Mesodermal cell (in vitro differentiated cells): Measurements from ENCODE around the gene HYOU1.
A peak's percentile ranks its signal among the peaks of the same experiment; 100 is the strongest.

Experiments used
- H3K27ac ChIP-seq: 2 replicates; pipeline ENCODE4 v1.7.0; 2013; ENCODE audit warnings: mild to moderate bottlenecking, low read depth, low read length, moderate library complexity; ENCODE audit not compliant: severe bottlenecking
- H3K36me3 ChIP-seq: 2 replicates; pipeline ENCODE4 v1.7.1; 2013; ENCODE audit warnings: mild to moderate bottlenecking, low read length, moderate library complexity; ENCODE audit not compliant: control insufficient read depth, insufficient read depth
- H3K4me1 ChIP-seq: one replicate; pipeline ENCODE4 v1.7.1; 2013; ENCODE audit warnings: mild to moderate bottlenecking, low read length; ENCODE audit not compliant: insufficient read depth, control insufficient read depth, poor library complexity, severe bottlenecking
- H3K4me3 ChIP-seq: 2 replicates; pipeline ENCODE4 v1.7.0; 2013; ENCODE audit warnings: low read length, control low read depth, mild to moderate bottlenecking; ENCODE audit not compliant: insufficient read depth, poor library complexity, severe bottlenecking; ENCODE audit errors: extremely low read depth
- H3K9me3 ChIP-seq: 2 replicates; pipeline ENCODE4 v1.7.1; 2013; ENCODE audit warnings: mild to moderate bottlenecking, low read length, moderate library complexity; ENCODE audit not compliant: control insufficient read depth
- WGBS, 2 experiments: methylation state at CpG; one replicate each; pipeline ENCODE4 v1.1.5; 2013; ENCODE audit warnings: missing lambda C conversion rate in 2 of 2; ENCODE audit not compliant: insufficient coverage in 2 of 2; 5-methylcytosine and 5-hydroxymethylcytosine counted together

HYOU1 gene

DNA sequence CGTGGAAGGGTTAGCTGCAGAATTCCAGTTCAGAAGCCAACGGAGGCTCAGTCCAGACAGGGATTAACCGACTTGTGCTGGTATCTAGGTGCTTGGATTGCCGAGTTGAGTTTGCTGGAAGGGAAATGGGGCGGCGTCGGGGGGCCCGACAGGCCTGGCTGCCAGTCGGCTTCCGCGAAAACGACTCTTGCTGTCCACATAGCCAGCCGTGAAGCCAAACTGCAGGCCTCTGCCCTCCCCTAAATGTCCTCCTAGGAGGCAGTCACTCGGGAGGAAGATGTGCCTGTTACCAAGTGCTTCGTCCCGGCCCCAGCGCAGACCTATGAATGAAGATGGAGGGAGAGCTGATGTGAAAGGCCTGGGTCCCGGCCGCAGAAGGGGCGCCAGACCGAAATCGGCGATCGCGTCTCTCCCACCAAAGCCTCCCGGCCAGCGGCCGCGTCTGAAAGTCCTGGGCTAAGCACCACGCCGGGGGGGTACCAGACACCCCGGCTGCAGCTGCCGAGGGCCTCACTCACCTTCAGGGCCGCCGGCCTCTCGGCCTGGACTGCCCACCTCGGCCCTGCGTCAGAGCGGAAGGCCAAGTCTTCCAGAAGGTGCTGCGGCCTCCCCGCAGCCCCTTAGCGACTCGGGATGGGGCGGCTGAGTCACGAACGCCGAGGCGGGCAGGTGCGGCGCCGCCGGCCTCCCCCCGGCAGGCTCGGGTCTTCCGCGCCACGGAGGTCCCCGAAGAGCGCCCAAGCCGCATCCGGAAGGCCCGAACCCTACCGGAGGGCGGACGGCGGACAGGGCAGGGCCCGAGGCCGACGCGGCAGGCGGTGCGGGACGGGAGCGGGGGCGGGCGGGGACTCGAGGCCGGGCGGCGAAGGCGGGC lies 37.2 kb upstream of the HYOU1 start:
- Histone ChIP-seq H3K36me3 (peaks cover 59% of the 10 kb centered on the region), H3K27ac (peak overlapping the region; percentile 51), H3K4me3 (peak overlapping the region; percentile 88), H3K9me3 (no peaks in the 10 kb centered on the region), H3K4me1 (peaks cover 14% of the 10 kb centered on the region)
- 0% methylated on average over 51 to 59 of the region's 81 CpGs for WGBS, 2 experiments

DNA sequence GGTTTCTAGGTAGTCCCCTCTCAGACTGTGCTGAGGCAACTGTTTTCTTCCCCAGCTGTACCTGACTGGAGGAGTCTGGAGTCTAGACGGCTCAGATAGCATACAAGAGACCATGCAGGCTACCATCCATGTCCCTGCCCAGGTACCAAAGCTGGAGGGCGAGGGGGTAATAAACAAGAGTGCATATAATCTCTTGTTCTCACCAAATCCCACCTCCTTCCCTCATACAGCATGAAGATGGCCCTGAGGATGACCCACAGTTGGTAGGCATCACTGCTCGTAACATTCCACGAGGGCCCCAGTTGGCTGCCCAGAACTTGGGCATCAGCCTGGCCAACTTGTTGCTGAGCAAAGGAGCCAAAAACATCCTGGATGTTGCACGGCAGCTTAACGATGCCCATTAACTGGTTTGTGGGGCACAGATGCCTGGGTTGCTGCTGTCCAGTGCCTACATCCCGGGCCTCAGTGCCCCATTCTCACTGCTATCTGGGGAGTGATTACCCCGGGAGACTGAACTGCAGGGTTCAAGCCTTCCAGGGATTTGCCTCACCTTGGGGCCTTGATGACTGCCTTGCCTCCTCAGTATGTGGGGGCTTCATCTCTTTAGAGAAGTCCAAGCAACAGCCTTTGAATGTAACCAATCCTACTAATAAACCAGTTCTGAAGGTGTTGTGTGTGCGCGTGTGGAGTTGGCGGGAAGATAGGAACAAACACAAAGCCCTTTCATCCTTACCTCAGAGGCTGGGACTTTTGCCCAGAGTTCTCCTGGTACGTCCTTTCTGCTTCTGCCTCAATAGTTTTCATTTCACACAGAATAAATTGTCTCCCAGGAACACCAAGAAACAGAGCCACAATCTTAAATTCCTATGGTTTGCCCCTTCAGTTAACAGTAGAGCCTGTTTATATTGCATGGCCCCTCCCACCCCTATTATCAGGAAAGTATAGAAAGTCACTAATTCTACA lies 36.2 kb upstream of the HYOU1 start:
- 45 to 73% methylated on average over 5 to 6 of the region's 12 CpGs for WGBS, 2 experiments
- H3K36me3 ChIP-seq = peaks cover 56% of the 10 kb centered on the region
- peaks cover 14% of the 10 kb centered on the region for H3K4me1 ChIP-seq
- H3K9me3 ChIP-seq = no peaks in the 10 kb centered on the region
- H3K27ac ChIP-seq = no peak overlapping the region
- H3K4me3 ChIP-seq = peak overlapping the region; percentile 88

- H3K4me3 ChIP-seq = peak overlapping the region; percentile 88
- H3K27ac ChIP-seq = peak overlapping the region; percentile 16
- 88 to 92% methylated on average over 11 to 12 of the region's 13 CpGs for WGBS, 2 experiments
- H3K9me3 ChIP-seq = no peaks in the 10 kb centered on the region
- H3K36me3 ChIP-seq = peaks cover 47% of the 10 kb centered on the region
- peaks cover 14% of the 10 kb centered on the region for H3K4me1 ChIP-seq
These were observed 35.2 kb upstream of the HYOU1 start for GRCh38 chr11:119091966-119092879.

GRCh38 chr11:119091178-119091577 lies 34.2 kb upstream of the HYOU1 start:
- Histone ChIP-seq H3K4me3 (no peak overlapping the region), H3K36me3 (peaks cover 36% of the 10 kb centered on the region), H3K9me3 (no peaks in the 10 kb centered on the region), H3K4me1 (peaks cover 14% of the 10 kb centered on the region), H3K27ac (no peak overlapping the region)
- WGBS, 2 experiments = 93% methylated on average over 7 to 9 of the region's 9 CpGs

- Histone ChIP-seq H3K9me3 (no peaks in the 10 kb centered on the region), H3K36me3 (peaks cover 33% of the 10 kb centered on the region), H3K4me3 (no peak overlapping the region), H3K27ac (no peak overlapping the region), H3K4me1 (peaks cover 23% of the 10 kb centered on the region)
- 88 to 100% methylated on average over 1 of the region's 1 CpG for WGBS, 2 experiments
These were observed 32.3 kb upstream of the HYOU1 start for GRCh38 chr11:119089319-119089718.

DNA sequence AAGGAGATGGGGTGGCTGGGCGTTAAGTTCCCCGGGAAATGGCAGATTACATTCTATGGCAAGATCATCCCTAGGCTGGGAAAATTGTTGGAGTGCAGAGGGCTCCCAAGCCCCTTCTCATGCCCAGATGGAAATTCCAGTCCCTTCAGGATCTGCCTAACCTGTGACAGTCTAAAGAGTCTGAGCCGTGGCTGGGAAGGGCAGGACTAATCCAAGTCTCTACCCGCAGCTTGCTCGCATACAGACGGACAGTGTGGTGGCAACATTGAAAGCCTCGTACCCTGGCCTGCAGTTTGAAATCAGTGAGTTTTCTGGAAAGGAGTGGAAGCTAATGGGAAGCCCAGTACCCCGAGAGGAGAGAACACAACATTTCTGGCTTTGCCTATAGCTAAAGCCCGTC lies 31.4 kb upstream of the HYOU1 start:
- 95 to 96% methylated on average over 8 to 9 of the region's 9 CpGs for WGBS, 2 experiments
- Histone ChIP-seq H3K9me3 (no peaks in the 10 kb centered on the region), H3K4me1 (peaks cover 22% of the 10 kb centered on the region), H3K27ac (no peak overlapping the region), H3K36me3 (peaks cover 24% of the 10 kb centered on the region), H3K4me3 (no peak overlapping the region)

DNA sequence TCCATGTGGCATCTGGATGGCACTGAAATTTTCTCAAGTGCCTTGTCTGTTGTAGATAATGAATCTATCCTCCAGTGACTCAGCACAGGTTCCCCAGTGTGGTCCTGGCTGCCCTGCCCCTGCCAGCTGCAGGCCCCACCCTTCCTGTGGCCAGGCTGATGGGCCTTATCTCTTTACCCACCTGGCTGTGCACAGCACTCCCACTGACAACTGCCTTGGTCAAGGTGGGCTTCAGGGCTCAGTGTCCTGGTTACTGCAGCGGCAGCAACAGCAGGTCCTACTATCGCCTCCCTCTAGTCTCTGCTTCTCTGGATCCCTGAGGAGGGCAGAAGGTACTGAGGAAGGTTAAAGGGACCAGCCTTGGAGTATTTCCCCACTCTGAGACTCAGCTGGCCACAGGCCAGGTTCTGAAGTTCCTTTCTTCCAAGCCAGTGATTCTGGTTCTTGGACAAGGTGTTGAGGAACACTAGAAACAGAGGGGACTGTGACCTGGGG lies 30.8 kb upstream of the HYOU1 start:
- Histone ChIP-seq H3K4me3 (no peak overlapping the region), H3K27ac (no peak overlapping the region), H3K9me3 (no peaks in the 10 kb centered on the region), H3K4me1 (peaks cover 16% of the 10 kb centered on the region), H3K36me3 (peaks cover 18% of the 10 kb centered on the region)
- WGBS, 2 experiments = 100% methylated on average over 1 of the region's 2 CpGs

GRCh38 chr11:119087123-119087522 lies 30.1 kb upstream of the HYOU1 start:
- WGBS, 2 experiments = 88 to 92% methylated on average over 5 to 6 of the region's 6 CpGs
- H3K36me3 ChIP-seq = peaks cover 18% of the 10 kb centered on the region
- no peak overlapping the region for H3K27ac ChIP-seq
- H3K4me3 ChIP-seq = no peak overlapping the region
- peaks cover 9% of the 10 kb centered on the region for H3K4me1 ChIP-seq
- H3K9me3 ChIP-seq = no peaks in the 10 kb centered on the region

DNA sequence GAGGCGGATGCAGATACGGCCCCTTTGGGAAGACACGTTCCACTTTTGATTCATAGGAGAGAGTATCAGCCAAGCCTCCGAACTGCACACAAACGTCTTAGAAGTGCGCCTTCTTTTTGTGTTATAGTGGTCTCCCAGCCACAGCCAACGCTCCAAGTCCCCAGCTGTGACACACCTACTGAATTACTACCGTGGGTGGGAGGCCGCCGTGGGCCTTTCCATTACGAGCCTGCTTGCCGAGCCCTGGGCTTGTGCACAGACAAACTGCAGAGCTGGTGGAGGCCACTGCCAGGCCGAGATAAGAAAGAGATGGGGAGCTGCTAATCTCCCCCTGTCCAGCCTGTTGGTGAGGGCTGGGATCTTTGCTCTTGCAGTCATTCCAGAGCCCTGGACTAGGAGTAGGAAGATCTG lies 28.4 kb upstream of the HYOU1 start:
- 3 to 5% methylated on average over 10 to 11 of the region's 13 CpGs for WGBS, 2 experiments
- Histone ChIP-seq H3K4me1 (peaks cover 9% of the 10 kb centered on the region), H3K36me3 (peaks cover 30% of the 10 kb centered on the region), H3K27ac (peak overlapping the region; percentile 89), H3K4me3 (peak overlapping the region; percentile 67), H3K9me3 (no peaks in the 10 kb centered on the region)
